WTC11 (cell line): ENCODE data around the gene QTRT2. TPM values are rescaled to one million over a fixed set of nuclear protein-coding genes. Genes with fewer than 3 reads are reported as not detected.
A peak's percentile ranks its signal among the peaks of the same experiment; 100 is the strongest.

Experiments used
- ESRRA ChIP-seq: sonication (generic); formaldehyde crosslinking; IDR thresholded peaks from 2 replicates; pipeline ENCODE4 v1.8.1; 2022; ENCODE audit warnings: mild to moderate bottlenecking, missing genetic modification reagents, borderline replicate concordance
- IRF2 ChIP-seq: sonication (generic); formaldehyde crosslinking; IDR thresholded peaks from 2 replicates; pipeline ENCODE4 v1.8.0; 2022; ENCODE audit warnings: low read depth, missing genetic modification reagents, borderline replicate concordance
- NFE2L1 ChIP-seq: sonication (generic); formaldehyde crosslinking; IDR thresholded peaks from 2 replicates; pipeline ENCODE4 v1.8.1; 2023; ENCODE audit warnings: missing genetic modification reagents
- NFYB ChIP-seq: sonication (generic); formaldehyde crosslinking; conservative IDR thresholded peaks from 2 replicates; pipeline ENCODE4 v1.8.0; 2022; ENCODE audit warnings: low read depth, missing genetic modification reagents
- OVOL2 ChIP-seq: fragments of 250-450 bp; sonication (Bioruptor Pico); IDR thresholded peaks from 2 replicates; pipeline ENCODE4 v1.9.0; 2021; ENCODE audit warnings: mild to moderate bottlenecking, borderline replicate concordance
- RELA ChIP-seq: sonication (generic); formaldehyde crosslinking; IDR thresholded peaks from 2 replicates; pipeline ENCODE4 v1.8.1; 2022; ENCODE audit warnings: missing genetic modification reagents, mild to moderate bottlenecking, borderline replicate concordance
- RORB ChIP-seq: fragments of 250-450 bp; sonication (Bioruptor Pico); IDR thresholded peaks from 2 replicates; pipeline ENCODE4 v1.9.0; 2021; ENCODE audit warnings: mild to moderate bottlenecking
- SP1 ChIP-seq: sonication (generic); formaldehyde crosslinking; conservative IDR thresholded peaks from 2 replicates; pipeline ENCODE4 v1.8.1; 2022; ENCODE audit warnings: missing genetic modification reagents
- TCF7 ChIP-seq: sonication (generic); formaldehyde crosslinking; IDR thresholded peaks from 2 replicates; pipeline ENCODE4 v1.8.0; 2022; ENCODE audit warnings: mild to moderate bottlenecking, low read depth, missing genetic modification reagents, moderate library complexity
- TEAD1 ChIP-seq: sonication (generic); formaldehyde crosslinking; IDR thresholded peaks from 2 replicates; pipeline ENCODE4 v1.8.0; 2022; ENCODE audit warnings: mild to moderate bottlenecking, missing genetic modification reagents
- ZBTB21 ChIP-seq: sonication (generic); formaldehyde crosslinking; IDR thresholded peaks from 2 replicates; pipeline ENCODE4 v1.8.1; 2023; ENCODE audit warnings: mild to moderate bottlenecking, missing genetic modification reagents, borderline replicate concordance
- total RNA-seq: library from RNA; stranded (reverse); gene quantifications from 3 replicates; pipeline ENCODE4 v1.2.3, GENCODE V29; 2021
- TF ChIP-seq, protein P1 (sequence below): fragments of 250-450 bp; sonication (Bioruptor Pico); IDR thresholded peaks from 2 replicates; pipeline ENCODE4 v1.9.0; 2021; ENCODE audit warnings: mild to moderate bottlenecking
- TF ChIP-seq, protein P2 (sequence below): sonication (generic); formaldehyde crosslinking; IDR thresholded peaks from 2 replicates; pipeline ENCODE4 v1.8.1; 2023; ENCODE audit warnings: mild to moderate bottlenecking, moderate library complexity, missing genetic modification reagents
- TF ChIP-seq, protein P3 (sequence below): fragments of 200-600 bp; IDR thresholded peaks from 2 replicates; pipeline ENCODE4 v1.8.0; 2022; ENCODE audit warnings: antibody characterized with exemption
- TF ChIP-seq, protein P4 (sequence below): sonication (generic); formaldehyde crosslinking; IDR thresholded peaks from 2 replicates; pipeline ENCODE4 v1.8.0; 2022; ENCODE audit warnings: mild to moderate bottlenecking, missing genetic modification reagents
- TF ChIP-seq, protein P5 (sequence below): sonication (generic); formaldehyde crosslinking; IDR thresholded peaks from 2 replicates; pipeline ENCODE4 v1.8.0; 2023; ENCODE audit warnings: missing genetic modification reagents
- TF ChIP-seq, protein P6 (sequence below): fragments of 250-450 bp; sonication (Bioruptor Pico); IDR thresholded peaks from 2 replicates; pipeline ENCODE4 v1.9.0; 2021; ENCODE audit warnings: moderate library complexity, mild to moderate bottlenecking, inconsistent platforms, borderline replicate concordance
- TF ChIP-seq, protein P7 (sequence below): fragments of 250-450 bp; sonication (Bioruptor Pico); conservative IDR thresholded peaks from 2 replicates; pipeline ENCODE4 v1.9.0; 2021; ENCODE audit warnings: mild to moderate bottlenecking
- TF ChIP-seq, protein P8 (sequence below): sonication (generic); formaldehyde crosslinking; IDR thresholded peaks from 2 replicates; pipeline ENCODE4 v1.8.1; 2023; ENCODE audit warnings: mild to moderate bottlenecking, missing genetic modification reagents
- TF ChIP-seq, protein P9 (sequence below): fragments of 250-450 bp; sonication (Bioruptor Pico); IDR thresholded peaks from 2 replicates; pipeline ENCODE4 v1.8.0; 2021; ENCODE audit warnings: mild to moderate bottlenecking

QTRT2 gene
- total RNA-seq, 1 experiment from 2014 or later: 40.0 TPM

DNA sequence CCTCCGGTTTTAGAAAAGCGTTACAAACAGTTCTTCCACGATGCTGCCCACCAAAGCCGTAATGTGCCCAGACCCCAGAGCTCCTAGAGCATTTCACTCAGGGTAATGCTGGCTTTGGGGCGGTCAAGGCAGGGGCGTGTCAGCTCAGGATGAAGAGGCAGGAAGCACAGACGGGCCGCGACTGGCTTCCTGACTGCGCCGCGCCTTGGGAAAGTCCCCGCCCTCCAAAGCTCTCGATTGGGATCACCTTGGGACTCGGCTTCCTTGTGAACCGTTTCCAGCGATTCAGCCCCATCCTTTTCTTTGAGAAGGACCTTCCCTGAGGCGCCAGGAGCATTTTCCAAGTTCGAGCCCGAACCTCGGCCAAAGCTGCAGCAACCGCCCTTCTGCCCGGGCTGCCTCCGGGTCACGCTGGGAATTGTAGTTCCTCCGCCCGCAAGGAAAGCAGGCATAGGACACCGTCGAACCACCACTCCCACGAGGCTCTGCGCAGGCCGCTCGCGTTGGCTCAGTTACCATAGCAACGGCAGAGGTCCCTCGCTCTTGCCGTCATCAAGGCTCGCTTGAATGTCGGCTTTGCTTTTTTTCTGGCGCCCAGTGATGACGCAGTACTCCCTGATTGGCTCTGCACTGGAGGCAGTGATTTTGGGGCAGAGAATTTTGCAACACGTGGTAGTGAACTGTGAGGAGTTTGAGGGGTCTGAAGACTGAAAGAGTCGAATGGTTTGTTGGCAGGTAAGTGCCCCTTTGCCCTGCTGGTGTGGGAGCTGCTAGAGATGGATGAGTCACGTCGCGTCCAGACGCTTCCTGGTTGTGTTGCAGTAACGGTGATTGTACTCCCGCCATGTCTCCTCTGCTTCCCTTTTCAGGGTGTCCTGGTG is at the start of gene QTRT2, which contains the start of gene CCDC191 (continued):
- TF ChIP-seq, protein P1, sequence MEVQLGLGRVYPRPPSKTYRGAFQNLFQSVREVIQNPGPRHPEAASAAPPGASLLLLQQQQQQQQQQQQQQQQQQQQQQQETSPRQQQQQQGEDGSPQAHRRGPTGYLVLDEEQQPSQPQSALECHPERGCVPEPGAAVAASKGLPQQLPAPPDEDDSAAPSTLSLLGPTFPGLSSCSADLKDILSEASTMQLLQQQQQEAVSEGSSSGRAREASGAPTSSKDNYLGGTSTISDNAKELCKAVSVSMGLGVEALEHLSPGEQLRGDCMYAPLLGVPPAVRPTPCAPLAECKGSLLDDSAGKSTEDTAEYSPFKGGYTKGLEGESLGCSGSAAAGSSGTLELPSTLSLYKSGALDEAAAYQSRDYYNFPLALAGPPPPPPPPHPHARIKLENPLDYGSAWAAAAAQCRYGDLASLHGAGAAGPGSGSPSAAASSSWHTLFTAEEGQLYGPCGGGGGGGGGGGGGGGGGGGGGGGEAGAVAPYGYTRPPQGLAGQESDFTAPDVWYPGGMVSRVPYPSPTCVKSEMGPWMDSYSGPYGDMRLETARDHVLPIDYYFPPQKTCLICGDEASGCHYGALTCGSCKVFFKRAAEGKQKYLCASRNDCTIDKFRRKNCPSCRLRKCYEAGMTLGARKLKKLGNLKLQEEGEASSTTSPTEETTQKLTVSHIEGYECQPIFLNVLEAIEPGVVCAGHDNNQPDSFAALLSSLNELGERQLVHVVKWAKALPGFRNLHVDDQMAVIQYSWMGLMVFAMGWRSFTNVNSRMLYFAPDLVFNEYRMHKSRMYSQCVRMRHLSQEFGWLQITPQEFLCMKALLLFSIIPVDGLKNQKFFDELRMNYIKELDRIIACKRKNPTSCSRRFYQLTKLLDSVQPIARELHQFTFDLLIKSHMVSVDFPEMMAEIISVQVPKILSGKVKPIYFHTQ (CRISPR knock-in tag): no peak
- TF ChIP-seq TEAD1 (CRISPR knock-in tag) (no peak; the same call in none of the 2 replicates), RORB (CRISPR knock-in tag) (no peak), NFE2L1 (CRISPR knock-in tag) (0 out of 2 replicates have a peak, but pooled peaks have one; percentile 47), OVOL2 (no peak), IRF2 (CRISPR knock-in tag) (no peak), TCF7 (CRISPR knock-in tag) (no peak), ZBTB21 (no peak), NFYB (CRISPR knock-in tag) (peak; percentile 83), RELA (no peak), ESRRA (CRISPR knock-in tag) (no peak), SP1 (peak; percentile 83)
- TF ChIP-seq, protein P2, sequence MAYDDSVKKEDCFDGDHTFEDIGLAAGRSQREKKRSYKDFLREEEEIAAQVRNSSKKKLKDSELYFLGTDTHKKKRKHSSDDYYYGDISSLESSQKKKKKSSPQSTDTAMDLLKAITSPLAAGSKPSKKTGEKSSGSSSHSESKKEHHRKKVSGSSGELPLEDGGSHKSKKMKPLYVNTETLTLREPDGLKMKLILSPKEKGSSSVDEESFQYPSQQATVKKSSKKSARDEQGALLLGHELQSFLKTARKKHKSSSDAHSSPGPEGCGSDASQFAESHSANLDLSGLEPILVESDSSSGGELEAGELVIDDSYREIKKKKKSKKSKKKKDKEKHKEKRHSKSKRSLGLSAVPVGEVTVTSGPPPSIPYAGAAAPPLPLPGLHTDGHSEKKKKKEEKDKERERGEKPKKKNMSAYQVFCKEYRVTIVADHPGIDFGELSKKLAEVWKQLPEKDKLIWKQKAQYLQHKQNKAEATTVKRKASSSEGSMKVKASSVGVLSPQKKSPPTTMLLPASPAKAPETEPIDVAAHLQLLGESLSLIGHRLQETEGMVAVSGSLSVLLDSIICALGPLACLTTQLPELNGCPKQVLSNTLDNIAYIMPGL (CRISPR knock-in tag): no peak
- TF ChIP-seq, protein P3, sequence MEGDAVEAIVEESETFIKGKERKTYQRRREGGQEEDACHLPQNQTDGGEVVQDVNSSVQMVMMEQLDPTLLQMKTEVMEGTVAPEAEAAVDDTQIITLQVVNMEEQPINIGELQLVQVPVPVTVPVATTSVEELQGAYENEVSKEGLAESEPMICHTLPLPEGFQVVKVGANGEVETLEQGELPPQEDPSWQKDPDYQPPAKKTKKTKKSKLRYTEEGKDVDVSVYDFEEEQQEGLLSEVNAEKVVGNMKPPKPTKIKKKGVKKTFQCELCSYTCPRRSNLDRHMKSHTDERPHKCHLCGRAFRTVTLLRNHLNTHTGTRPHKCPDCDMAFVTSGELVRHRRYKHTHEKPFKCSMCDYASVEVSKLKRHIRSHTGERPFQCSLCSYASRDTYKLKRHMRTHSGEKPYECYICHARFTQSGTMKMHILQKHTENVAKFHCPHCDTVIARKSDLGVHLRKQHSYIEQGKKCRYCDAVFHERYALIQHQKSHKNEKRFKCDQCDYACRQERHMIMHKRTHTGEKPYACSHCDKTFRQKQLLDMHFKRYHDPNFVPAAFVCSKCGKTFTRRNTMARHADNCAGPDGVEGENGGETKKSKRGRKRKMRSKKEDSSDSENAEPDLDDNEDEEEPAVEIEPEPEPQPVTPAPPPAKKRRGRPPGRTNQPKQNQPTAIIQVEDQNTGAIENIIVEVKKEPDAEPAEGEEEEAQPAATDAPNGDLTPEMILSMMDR: no peak
- TF ChIP-seq, protein P4, sequence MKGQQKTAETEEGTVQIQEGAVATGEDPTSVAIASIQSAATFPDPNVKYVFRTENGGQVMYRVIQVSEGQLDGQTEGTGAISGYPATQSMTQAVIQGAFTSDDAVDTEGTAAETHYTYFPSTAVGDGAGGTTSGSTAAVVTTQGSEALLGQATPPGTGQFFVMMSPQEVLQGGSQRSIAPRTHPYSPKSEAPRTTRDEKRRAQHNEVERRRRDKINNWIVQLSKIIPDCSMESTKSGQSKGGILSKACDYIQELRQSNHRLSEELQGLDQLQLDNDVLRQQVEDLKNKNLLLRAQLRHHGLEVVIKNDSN: peak; percentile 87
- TF ChIP-seq, protein P5, sequence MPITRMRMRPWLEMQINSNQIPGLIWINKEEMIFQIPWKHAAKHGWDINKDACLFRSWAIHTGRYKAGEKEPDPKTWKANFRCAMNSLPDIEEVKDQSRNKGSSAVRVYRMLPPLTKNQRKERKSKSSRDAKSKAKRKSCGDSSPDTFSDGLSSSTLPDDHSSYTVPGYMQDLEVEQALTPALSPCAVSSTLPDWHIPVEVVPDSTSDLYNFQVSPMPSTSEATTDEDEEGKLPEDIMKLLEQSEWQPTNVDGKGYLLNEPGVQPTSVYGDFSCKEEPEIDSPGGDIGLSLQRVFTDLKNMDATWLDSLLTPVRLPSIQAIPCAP (CRISPR knock-in tag): no peak
- TF ChIP-seq, protein P6, sequence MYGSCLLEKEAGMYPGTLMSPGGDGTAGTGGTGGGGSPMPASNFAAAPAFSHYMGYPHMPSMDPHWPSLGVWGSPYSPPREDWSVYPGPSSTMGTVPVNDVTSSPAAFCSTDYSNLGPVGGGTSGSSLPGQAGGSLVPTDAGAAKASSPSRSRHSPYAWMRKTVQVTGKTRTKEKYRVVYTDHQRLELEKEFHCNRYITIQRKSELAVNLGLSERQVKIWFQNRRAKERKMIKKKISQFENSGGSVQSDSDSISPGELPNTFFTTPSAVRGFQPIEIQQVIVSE: no peak
- TF ChIP-seq, protein P7, sequence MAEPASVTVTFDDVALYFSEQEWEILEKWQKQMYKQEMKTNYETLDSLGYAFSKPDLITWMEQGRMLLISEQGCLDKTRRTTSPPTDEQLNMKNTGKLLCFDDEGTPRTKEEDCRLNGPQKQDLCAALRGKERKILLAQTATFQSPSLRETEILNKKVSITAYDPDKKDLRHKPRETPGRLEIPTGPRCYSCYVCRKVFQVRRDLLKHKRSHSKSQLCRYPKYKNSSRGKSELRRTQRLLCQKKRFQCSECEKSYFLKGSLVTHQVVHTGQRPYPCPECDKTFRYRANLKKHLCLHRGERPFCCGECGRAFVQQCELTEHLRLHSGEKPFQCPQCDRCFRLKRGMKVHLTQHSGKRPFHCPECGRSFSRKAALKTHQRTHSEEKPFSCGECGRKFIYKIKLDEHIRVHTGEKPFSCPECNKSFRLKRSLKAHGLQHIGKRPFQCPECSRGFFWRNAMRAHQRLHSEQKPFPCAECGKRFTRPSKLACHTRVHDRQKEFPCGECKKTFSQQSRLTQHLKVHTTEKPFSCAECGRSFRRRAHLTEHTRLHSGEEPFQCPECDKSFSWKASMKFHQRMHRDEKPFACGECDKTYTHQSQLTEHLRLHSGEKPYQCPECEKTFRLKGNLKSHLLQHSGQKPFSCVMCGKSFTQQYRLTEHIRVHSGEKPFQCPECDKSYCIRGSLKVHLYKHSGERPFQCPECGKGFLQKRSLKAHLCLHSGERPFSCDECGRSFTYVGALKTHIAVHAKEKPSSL: no peak
- TF ChIP-seq, protein P8, sequence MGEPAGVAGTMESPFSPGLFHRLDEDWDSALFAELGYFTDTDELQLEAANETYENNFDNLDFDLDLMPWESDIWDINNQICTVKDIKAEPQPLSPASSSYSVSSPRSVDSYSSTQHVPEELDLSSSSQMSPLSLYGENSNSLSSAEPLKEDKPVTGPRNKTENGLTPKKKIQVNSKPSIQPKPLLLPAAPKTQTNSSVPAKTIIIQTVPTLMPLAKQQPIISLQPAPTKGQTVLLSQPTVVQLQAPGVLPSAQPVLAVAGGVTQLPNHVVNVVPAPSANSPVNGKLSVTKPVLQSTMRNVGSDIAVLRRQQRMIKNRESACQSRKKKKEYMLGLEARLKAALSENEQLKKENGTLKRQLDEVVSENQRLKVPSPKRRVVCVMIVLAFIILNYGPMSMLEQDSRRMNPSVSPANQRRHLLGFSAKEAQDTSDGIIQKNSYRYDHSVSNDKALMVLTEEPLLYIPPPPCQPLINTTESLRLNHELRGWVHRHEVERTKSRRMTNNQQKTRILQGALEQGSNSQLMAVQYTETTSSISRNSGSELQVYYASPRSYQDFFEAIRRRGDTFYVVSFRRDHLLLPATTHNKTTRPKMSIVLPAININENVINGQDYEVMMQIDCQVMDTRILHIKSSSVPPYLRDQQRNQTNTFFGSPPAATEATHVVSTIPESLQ (CRISPR knock-in tag): no peak
- TF ChIP-seq, protein P9, sequence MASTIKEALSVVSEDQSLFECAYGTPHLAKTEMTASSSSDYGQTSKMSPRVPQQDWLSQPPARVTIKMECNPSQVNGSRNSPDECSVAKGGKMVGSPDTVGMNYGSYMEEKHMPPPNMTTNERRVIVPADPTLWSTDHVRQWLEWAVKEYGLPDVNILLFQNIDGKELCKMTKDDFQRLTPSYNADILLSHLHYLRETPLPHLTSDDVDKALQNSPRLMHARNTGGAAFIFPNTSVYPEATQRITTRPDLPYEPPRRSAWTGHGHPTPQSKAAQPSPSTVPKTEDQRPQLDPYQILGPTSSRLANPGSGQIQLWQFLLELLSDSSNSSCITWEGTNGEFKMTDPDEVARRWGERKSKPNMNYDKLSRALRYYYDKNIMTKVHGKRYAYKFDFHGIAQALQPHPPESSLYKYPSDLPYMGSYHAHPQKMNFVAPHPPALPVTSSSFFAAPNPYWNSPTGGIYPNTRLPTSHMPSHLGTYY: no peak
